ENCODE results near the gene MTUS2.
A peak's percentile ranks its signal among the peaks of the same experiment; 100 is the strongest.
"Not testable (repeated sequence)": the region's sequence is repeated elsewhere in the genome, so short reads cannot be mapped to it uniquely, and the experiment has no call there.

Gene MTUS2

DNA sequence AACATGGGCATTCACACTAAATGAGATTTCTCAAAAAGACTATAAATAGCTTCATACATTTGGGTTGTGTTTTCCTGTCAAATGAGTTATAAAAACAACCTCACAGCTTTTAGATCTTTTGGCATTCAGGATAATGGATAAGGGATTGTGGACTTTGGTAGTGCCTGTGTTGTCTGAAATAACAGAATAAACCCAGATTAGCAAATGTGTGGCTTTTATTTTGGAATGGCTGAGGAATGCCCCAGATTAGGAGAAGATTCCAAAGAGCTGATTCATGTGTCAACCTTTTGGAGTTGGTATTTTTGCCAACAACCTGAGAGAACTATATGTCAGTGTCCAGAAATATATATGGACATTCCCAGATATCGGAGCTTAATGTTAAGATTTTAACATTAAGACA, 164.7 kb downstream of the MTUS2 start:
- no peak for DNase-seq (ENCODE audit: low read depth)
- TF ChIP-seq, protein P1, sequence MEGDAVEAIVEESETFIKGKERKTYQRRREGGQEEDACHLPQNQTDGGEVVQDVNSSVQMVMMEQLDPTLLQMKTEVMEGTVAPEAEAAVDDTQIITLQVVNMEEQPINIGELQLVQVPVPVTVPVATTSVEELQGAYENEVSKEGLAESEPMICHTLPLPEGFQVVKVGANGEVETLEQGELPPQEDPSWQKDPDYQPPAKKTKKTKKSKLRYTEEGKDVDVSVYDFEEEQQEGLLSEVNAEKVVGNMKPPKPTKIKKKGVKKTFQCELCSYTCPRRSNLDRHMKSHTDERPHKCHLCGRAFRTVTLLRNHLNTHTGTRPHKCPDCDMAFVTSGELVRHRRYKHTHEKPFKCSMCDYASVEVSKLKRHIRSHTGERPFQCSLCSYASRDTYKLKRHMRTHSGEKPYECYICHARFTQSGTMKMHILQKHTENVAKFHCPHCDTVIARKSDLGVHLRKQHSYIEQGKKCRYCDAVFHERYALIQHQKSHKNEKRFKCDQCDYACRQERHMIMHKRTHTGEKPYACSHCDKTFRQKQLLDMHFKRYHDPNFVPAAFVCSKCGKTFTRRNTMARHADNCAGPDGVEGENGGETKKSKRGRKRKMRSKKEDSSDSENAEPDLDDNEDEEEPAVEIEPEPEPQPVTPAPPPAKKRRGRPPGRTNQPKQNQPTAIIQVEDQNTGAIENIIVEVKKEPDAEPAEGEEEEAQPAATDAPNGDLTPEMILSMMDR (conservative IDR thresholded peaks at IDR 0.05; ENCODE audit: low read depth, low read length): no peak
- H3K4me3 ChIP-seq (ENCODE audit: low read depth, low read length): no peak overlapping the region

DNA sequence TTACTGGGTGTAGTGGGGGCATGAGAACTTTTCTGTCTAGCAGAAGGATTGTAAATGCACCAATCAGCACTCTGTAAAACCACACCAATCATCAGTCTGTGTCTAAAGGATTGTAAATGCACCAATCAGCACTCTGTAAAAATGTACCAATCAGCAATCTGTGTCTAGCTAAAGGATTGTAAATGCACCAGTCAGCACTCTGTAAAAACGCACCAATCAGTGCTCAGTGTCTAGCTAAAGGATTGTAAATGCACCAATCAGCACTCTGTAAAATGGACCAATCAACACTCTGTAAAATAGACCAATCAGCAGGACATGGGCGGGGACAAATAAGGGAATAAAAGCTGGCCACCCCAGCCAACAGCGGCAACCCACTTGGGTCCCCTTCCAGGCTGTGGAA, 170.2 kb downstream of the MTUS2 start:
- not testable (repeated sequence) for H3K4me3 ChIP-seq (ENCODE audit: low read depth, low read length); DNase-seq (ENCODE audit: low read depth)

DNA sequence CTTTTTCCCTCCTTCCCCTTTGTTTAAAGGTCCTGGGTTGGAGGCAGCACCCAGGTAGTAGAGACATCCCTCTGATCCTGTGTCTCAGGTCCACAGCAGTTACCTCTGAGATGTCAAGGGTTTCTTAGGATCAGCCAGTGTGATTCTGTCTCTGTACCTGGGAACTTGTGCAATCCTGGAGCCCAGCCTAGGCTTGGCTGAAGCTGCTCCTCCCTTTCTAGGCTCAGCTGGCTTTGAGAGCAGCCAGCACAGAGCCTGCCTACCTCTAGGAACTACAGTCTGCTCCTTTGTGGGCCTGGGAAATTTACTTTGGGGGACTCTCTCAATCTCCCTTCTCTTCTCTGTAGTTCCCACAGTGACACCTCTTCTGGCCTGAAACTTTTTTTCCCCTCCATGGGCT, 171.6 kb downstream of the MTUS2 start:
- no peak for DNase-seq (ENCODE audit: low read depth)
- no peak overlapping the region for H3K4me3 ChIP-seq (ENCODE audit: low read depth, low read length)
- TF ChIP-seq, protein P1 (conservative IDR thresholded peaks at IDR 0.05; ENCODE audit: low read depth, low read length): no peak

GRCh38 chr13:29000826-29001225, 180.7 kb downstream of the MTUS2 start:
- DNase-seq (ENCODE audit: low read depth): no peak
- TF ChIP-seq, protein P1 (conservative IDR thresholded peaks at IDR 0.05; ENCODE audit: low read depth, low read length): no peak
- H3K4me3 ChIP-seq (ENCODE audit: low read depth, low read length): no peak overlapping the region

DNA sequence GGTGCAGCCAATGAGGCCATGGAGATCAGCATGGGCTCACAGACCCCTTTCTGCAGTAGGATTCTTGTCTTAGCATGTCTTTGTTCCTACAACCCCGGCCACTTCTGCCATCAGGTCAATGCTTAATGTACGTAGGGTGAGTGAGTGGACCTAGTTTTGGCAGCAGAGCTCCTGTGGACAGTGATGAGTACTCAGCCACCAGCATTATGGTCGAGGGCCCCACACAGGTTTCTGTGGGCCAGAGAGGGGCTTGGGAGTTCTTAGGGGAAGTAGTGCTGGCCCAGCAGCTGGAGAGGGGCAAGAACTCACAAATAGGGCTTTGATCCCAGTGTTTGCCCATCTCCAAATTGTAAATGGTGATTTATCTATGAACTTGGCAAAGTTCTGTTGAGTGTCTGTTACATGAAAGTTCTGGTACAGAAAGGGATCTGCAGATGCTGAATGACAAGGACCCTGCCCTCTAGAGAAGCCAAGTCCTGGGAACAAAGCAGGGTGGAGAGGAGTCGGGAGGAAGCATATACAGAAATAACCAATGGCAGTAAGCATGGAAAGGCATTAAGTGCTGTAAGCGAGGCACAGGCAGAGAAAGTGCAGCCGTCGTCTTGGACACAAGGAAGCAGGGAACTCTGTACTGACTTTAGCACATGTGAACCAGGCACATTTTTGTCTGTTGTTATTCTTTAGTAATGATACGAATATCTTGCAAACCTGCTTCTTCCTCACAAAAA, 185.1 kb downstream of the MTUS2 start:
- TF ChIP-seq, protein P1 (conservative IDR thresholded peaks at IDR 0.05; ENCODE audit: low read depth, low read length): no peak
- no peak overlapping the region for H3K4me3 ChIP-seq (ENCODE audit: low read depth, low read length)
- DNase-seq (ENCODE audit: low read depth): no peak

DNA sequence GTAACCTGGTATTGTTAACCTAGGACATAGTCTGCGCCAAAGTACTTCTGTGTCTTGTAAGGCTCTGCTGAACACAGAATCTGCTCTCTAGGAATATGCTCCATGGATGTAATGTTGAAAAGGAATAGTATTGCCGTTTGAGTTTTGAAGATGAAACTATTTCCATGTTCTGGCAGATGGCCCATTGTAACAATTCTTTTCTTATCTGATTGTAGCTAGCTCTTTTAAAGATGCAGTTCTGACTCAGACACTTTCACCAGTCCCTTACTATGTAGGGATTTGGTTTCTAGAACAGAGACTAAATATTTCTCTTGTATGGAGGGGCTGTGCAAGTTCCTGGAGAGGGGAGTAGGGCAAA, 185.6 kb downstream of the MTUS2 start:
- H3K4me3 ChIP-seq (ENCODE audit: low read depth, low read length): no peak overlapping the region
- DNase-seq (ENCODE audit: low read depth): peak; percentile 13
- TF ChIP-seq, protein P1 (conservative IDR thresholded peaks at IDR 0.05; ENCODE audit: low read depth, low read length): no peak

DNA sequence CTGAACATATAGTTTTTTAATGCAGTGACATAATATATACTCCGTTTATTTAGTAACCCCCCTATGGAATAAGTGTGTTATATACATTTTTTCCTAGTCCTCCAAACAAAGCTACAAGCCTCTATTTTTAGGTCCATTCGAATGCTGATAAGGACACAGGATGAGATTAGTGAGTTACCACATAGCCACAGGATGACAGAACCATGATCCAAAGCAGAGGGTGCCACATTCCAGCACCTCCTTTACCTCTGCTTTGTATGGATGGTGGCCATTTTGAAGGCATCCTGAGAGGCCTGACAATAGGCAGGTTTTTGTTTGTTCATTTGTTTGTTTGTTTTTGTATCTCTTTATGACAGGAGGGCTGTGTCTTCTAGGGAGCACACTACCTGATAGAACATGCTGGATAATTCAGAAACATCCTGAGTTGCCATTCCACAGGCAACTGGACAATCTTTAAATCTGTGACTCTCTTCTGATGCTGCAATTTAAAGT, 186.3 kb downstream of the MTUS2 start:
- TF ChIP-seq, protein P1 (conservative IDR thresholded peaks at IDR 0.05; ENCODE audit: low read depth, low read length): no peak
- no peak for DNase-seq (ENCODE audit: low read depth)

More for the DNA sequence above, 186.3 kb downstream of the MTUS2 start:
- no peak overlapping the region for H3K4me3 ChIP-seq (ENCODE audit: low read depth, low read length)
